Measurements from ENCODE around the gene CTPS1.

Gene CTPS1

DNA sequence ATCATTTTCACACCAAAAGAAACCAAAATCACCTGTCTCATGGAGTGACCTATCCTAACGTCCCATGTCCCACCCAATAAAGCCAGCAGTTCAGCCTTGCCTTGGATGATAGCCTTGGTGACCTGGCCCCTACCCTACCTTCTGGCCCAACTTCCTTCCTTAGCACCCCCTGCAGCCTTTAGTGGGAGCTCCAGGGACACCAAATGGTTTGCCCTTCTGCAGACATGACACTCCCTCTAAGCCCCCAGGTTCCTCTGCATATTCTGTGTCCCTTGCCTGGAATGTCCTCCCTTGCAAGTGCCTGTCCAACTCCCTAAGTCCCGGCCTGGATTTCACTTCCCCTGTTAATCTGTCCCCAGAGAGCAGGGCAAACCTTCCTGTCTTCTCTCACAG, 39.9 kb downstream of the CTPS1 start:
- Histone ChIP-seq H3K27me3 (no peaks in the 10 kb centered on the region), H3K36me3 (peaks cover 5% of the 10 kb centered on the region; the same call in 1 of the 2 replicates), H3K4me3 (ENCODE audit: low read depth, low read length) (no peak overlapping the region), H3K4me1 (peaks cover 5% of the 10 kb centered on the region; the same call in 1 of the 2 replicates), H3K9me3 (no peaks in the 10 kb centered on the region)
- TF ChIP-seq CTCF (IDR thresholded peaks at IDR 0.05; ENCODE audit: low read depth, low read length) = no peak
- DNase-seq = no peak

DNA sequence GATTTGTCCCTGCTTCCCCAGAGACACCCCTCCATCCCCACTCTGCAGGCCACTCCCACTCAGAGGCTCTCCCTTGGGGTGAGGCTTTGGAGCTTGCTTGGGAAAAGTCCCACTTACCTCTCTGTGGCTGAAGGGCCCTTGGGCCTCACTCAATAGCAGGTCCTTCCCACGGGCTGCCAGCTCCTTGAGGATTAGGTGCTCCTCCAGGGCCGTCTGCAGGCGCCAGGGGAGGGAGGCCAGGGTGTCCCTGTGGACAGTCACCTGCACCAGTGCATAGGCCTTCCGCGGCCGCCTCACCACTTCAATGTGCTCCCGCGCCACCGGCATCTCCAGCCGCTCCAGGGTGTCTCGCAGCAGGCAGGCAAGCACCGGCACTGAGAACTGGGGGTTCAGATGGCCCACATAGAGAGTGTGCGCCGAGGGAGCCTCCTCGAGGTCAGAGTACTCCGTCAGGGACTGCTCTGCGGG, 40.6 kb downstream of the CTPS1 start:
- no peak for DNase-seq
- no peaks in the 10 kb centered on the region for H3K27me3 ChIP-seq
- H3K36me3 ChIP-seq = peaks cover 5% of the 10 kb centered on the region; the same call in 1 of the 2 replicates
- H3K4me3 ChIP-seq (ENCODE audit: low read depth, low read length) = no peak overlapping the region
- H3K4me1 ChIP-seq = peaks cover 5% of the 10 kb centered on the region; the same call in 1 of the 2 replicates
- TF ChIP-seq CTCF (IDR thresholded peaks at IDR 0.05; ENCODE audit: low read depth, low read length) = no peak
- H3K9me3 ChIP-seq = no peaks in the 10 kb centered on the region

- TF ChIP-seq CTCF (IDR thresholded peaks at IDR 0.05; ENCODE audit: low read depth, low read length) = no peak
- Histone ChIP-seq H3K4me1 (peaks cover 5% of the 10 kb centered on the region; the same call in 1 of the 2 replicates), H3K9me3 (no peaks in the 10 kb centered on the region), H3K4me3 (ENCODE audit: low read depth, low read length) (no peak overlapping the region), H3K36me3 (peaks cover 1% of the 10 kb centered on the region; the same call in 1 of the 2 replicates), H3K27me3 (no peaks in the 10 kb centered on the region)
- DNase-seq = no peak
Observed at GRCh38 chr1:41020654-41021053, 41.2 kb downstream of the CTPS1 start.

GRCh38 chr1:41021526-41022308, 42.2 kb downstream of the CTPS1 start, which contains the start of gene SLFNL1:
TSS of gene SLFNL1 (minus strand) at chr1:41021725. CDS start at chr1:41020660, 1,065 bp downstream.
- DNase-seq = peak; percentile 40

GRCh38 chr1:41022424-41022823, 42.9 kb downstream of the CTPS1 start:
- Histone ChIP-seq H3K27me3 (no peaks in the 10 kb centered on the region), H3K4me1 (peaks cover 5% of the 10 kb centered on the region; the same call in 1 of the 2 replicates), H3K4me3 (ENCODE audit: low read depth, low read length) (no peak overlapping the region), H3K9me3 (no peaks in the 10 kb centered on the region), H3K36me3 (no peaks in the 10 kb centered on the region; the same call in 1 of the 2 replicates)
- no peak for TF ChIP-seq CTCF (IDR thresholded peaks at IDR 0.05; ENCODE audit: low read depth, low read length)
- DNase-seq = no peak

More at GRCh38 chr1:41021526-41022308, 42.2 kb downstream of the CTPS1 start, which contains the start of gene SLFNL1:
- Histone ChIP-seq H3K4me1 (peaks cover 5% of the 10 kb centered on the region; the same call in 1 of the 2 replicates), H3K36me3 (no peaks in the 10 kb centered on the region; the same call in 1 of the 2 replicates), H3K27me3 (no peaks in the 10 kb centered on the region), H3K4me3 (ENCODE audit: low read depth, low read length) (no peak within 1 kb of the TSS), H3K9me3 (no peaks in the 10 kb centered on the region)
- TF ChIP-seq CTCF (IDR thresholded peaks at IDR 0.05; ENCODE audit: low read depth, low read length) = peak; percentile 24
